ENCODE results near the gene NRTN.

The NRTN gene

DNA sequence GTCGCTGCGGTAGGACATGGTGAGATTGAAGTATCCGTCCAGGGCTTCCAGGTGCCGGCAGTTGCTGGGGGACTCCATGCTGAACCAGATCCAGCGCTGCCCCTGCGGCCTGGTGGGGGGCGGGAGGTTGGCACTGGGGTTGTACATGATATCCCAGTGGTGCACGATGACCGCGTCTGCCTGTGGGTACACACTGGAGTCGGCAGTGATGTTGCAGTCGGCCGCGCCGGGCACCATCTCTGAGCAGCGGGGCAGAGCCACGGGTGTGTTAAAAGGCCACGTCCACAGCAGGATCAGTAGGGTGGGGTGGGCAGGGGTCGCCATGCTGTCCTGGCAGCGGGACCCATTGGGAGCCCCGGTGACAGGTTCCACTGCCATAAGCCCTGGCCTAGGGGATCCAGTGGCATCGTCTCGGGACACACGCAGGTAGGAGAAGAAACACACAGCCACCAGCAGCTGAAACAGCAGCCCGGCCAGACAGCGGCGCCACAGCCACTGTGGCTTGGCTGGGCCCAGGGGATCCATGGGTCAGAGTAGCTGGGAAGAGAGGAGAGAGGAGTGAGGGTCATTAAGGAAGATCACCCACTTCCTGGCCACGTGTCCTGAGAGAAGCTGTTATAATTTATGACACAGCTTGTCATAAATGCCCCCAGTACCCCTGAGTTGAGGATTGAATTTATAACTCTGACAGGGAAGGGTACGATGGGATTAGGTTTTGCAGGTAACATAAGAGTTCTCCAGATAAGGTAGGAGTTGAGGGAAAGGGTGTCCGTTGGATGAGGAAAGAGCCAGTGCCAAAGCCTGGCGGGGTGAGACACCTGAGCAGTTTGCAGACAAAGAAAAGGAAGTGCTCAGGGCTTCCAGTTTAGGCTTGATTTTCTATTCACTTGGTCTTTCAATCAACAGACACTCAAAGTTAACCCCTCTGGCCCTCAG, 62.6 kb downstream of the NRTN start:
- no peak for DNase-seq

DNA sequence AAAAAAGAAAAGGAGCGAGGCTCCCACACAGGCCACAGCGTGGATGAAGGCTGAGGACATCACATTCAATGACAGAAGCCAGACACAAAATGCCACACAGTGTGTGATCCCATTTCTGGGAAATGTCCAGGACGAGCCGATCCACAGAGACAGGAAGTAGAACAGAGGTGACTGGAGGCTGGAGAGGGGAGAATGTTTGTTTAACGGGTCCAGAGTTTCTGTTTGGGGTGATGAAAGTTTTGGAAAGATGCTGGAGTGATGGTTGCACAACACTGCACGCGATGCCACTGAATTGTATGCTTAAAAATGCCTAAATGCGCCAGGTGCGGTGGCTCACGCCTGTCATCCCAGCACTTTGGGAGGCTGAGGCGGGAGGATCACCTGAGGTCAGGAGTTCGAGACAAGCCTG, 66.1 kb downstream of the NRTN start:
- no peak for DNase-seq

DNA sequence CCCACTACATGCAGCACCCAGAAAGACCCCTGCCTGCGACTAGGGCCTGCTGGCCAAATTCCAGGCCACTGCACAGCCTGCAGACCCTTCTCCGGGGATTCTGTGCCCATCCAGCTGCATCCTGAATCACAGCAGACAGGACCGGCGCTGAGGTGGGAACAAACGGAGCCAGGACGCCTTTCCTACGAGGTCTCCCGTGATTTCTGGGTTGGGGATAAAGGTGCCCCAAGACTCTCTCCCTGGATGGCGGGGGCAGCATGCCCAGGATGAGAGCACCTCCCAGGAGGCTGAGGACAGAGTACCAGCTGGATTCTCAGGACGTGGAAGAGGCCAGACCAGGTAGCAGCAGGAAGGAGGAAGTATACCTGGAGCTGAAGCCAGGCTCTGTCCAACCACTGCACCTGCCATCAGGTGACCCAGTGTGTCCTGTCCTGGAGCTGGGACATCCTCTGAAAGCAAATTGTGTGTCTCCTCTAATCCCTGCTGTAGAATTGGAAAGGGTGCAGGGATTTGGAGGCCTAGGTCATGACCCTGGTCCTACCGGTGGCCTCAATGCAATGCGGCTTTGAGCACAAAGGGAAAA, 68.8 kb downstream of the NRTN start:
- no peak for DNase-seq

DNA sequence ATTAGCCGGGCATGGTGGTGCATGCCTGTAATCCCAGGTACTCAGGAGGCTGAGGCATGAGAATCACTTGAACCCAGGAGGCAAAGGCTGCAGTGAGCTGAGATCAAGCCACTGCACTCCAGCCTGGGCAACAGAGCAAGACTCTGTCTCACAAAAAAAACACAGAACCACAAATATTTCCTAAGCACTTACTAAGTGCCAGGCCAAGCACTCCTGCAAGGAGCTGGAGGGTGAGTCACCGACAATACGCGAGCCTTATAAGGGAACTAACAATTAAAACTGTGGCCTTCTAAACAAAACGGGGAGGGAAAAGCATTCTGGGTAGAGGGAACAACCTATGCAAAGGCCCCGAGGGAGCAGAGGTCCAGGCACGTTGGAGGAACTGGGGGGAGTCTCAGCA, 69.6 kb downstream of the NRTN start:
- peak; percentile 38 to 74 (median 66) for DNase-seq

DNA sequence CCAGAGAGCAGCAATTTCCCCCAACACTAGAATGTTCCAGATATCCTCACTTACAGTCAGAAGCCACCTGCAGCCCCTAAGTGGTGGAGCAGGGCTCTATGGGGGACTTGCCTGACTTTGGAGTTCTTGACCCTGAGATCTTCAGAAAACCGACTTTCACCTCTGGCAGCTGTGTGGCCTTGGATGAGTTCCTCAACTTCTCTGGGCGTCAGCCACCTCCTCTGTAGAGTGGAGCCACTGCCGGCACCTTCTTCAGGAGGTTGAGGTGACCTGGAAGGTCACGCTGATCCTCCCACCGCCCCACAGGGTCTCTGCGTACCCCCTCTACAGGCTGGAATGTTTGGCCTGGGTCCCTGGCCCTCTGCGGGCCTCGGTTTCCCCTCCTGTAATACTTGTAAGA, 72.6 kb downstream of the NRTN start:
- no peak for DNase-seq

DNA sequence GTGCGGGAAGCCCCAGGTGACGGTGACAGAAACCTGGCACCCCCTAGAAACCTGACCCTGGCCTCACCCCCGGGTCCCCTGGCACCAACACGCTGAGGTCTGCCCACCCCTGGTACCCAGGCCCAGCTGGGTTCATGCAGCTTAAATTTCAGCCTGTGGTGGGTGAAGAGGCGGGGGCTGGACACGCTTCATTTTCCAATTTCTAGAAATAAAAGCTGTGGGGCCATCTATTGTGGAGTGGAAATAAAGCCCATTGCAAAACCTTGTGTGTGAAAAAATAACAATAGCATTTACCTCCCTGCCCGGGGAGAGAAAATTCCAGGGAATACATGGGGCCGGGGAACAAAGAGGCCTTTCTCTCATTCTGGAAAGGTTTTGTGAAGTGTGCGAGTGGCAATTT, 73.0 kb downstream of the NRTN start:
- DNase-seq, result no peak

All from suppressor macrophage (primary cell).